ENCODE results near the gene MAP7D3. TPM values are rescaled to one million over a fixed set of nuclear protein-coding genes. Genes with fewer than 3 reads are reported as not detected.
"Not testable (repeated sequence)": the region's sequence is repeated elsewhere in the genome, so short reads cannot be mapped to it uniquely, and the experiment has no call there.

Gene MAP7D3
- 11.1 TPM for total RNA-seq (ENCODE audit: insufficient read depth, low replicate concordance)

GRCh38 chrX:136251041-136251991 lies at the start of gene MAP7D3:
MAP7D3 (minus strand) TSS chrX:136251400; CDS start chrX:136251358, 42 bp downstream.
- peak; percentile 56 for DNase-seq (ENCODE audit: low spot score)

DNA sequence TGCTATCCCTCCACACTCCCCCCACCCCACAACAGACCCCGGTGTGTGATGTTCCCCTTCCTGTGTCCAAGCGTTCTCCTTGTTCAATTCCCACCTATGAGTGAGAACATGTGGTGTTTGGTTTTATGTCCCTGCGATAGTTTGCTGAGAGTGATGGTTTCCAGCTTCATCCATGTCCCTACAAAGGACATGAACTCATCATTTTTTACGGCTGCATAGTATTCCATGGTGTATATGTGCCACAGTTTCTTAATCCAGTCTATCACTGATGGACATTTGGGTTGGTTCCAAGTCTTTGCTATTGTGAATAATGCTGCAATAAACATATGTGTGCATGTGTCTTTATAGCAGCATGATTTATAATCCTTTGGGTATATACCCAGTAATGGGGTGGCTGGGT lies 49.5 kb upstream of the MAP7D3 start, which contains the start of gene ADGRG4:
TSS of gene ADGRG4 (plus strand) at position 243 of the 400 bp plus-strand sequence. CDS start 7,815 bp downstream, outside the sequence.
- DNase-seq (ENCODE audit: low spot score) = not testable (repeated sequence)

DNA sequence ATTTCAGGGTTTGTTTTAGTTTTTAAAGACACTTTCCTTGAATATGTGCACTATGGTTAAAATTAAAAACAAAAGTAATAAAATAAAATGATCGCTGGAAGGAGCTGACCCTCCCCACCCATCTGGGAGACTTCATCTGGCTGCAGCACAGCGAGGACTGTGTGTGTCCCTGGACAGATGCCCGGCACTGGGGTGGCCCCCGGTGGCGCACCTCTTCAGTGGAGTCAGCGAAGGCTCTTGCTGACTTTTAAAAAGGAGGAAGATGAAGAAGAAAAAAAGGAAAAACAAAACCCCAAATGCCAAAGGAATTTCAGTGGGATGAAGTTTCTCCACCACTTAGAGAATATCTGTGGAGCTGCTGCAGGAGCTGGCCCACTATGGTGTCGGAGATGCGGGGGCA lies 44.2 kb upstream of the MAP7D3 start:
- DNase-seq (ENCODE audit: low spot score) = no peak

DNA sequence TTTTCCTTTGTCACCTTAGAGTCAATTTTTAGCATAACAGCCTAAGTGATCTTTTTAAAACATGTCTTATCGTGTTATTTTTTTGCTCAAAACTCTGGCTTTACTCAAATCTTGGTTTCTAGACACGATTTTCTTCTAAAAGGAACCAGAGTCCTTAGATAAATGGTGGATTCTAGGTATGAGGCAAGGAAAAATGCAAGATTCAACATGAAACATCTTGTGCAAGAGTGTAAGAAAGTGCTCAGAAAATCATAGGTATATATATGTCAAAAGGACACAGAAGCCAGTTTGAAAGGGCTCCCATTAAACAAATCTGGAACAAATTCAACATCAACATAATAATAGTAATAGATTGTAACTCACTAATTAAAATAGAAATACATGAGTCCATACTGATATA lies 41.5 kb upstream of the MAP7D3 start:
- peak; percentile 22 for DNase-seq (ENCODE audit: low spot score)

DNA sequence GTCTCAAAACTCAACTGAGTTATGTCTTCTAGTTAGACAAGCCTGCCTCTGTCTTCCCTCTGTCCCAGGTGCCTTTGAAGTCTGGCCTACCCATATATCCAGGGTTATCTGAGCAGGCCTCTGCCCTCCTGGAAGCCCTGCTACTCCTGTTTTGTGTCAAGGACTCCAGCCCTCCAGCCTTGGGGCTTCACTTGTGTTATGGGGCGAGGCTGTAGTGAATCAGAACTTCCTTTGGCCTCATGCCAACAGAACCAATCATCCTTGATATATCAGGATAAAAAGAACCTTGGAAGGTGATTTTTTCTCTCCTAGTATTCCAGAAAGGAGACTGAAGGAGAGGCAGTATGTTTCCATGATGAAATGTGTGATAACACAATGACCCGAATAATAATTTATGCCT lies 40.6 kb upstream of the MAP7D3 start:
- DNase-seq (ENCODE audit: low spot score) = peak; percentile 3

- not testable (repeated sequence) for DNase-seq (ENCODE audit: low spot score)
These were observed 35.2 kb upstream of the MAP7D3 start for GRCh38 chrX:136286375-136286774.

DNA sequence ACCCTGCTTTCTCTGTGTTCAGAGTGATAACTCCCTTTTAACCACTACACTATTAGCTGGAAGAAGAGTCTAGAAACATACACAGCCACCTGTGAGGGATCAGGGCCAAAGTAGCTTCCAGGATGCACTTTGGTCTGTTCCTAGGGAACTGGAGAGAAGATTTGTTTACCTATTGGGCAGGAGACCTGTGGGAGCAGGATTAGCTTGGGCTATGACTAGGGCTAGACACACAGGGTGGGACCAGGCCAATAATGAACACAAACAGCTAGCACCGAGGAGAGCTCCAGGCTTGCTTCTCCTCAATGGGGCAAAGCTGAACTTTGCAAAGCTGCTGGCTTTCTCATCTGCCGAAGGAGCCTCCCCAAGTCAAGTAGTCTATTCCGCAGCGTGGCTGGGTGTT lies 24.4 kb upstream of the MAP7D3 start:
- no peak for DNase-seq (ENCODE audit: low spot score)

GRCh38 chrX:136273986-136274385 lies 22.8 kb upstream of the MAP7D3 start:
- DNase-seq (ENCODE audit: low spot score) = no peak

GRCh38 chrX:136272325-136272724 lies 21.1 kb upstream of the MAP7D3 start:
- DNase-seq (ENCODE audit: low spot score) = no peak

DNA sequence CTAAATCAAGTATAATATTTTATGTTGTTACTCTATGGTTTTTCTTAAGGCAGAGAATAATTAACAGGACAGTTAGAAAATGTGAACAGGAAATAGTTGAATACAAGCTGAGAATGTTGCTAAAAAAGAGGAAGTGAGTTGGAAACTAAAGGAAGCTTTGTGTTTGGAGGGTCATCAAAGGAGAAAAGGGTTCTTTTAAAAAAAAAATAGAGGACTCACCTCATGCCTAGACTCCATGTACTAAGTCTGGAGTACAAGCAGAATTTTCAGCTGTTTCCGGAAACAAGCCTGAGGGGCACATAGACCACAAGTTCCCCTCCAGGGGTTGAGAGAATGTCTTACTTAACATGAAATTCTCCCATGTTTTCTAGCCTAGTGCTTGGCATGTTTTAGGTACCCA lies 20.1 kb upstream of the MAP7D3 start:
- no peak for DNase-seq (ENCODE audit: low spot score)

- DNase-seq (ENCODE audit: low spot score) = no peak
These were observed 18.7 kb upstream of the MAP7D3 start for GRCh38 chrX:136269921-136270320.

GRCh38 chrX:136268051-136269048 lies 17.1 kb upstream of the MAP7D3 start:
- peak; percentile 43 for DNase-seq (ENCODE audit: low spot score)

DNA sequence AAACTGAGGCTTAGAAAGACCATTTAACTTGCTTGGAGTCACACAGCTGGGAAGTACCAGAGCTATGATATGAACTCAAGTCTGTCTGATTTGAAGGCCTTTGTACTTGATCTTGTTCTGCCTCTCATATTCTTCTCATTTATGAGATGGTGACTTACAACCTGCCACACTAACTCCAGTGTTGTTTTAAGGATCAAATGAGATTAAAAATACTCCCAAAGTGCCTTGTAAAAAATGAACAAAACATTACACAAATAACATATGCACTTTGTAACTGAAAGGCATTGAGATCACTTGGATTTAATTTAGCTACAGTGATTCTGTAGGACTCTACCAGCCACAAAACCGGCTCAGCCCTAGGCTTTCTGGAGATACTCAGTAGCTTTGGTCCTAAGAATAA lies 15.6 kb upstream of the MAP7D3 start:
- no peak for DNase-seq (ENCODE audit: low spot score)

GRCh38 chrX:136262812-136263315 lies 11.7 kb upstream of the MAP7D3 start:
- DNase-seq (ENCODE audit: low spot score) = no peak

DNA sequence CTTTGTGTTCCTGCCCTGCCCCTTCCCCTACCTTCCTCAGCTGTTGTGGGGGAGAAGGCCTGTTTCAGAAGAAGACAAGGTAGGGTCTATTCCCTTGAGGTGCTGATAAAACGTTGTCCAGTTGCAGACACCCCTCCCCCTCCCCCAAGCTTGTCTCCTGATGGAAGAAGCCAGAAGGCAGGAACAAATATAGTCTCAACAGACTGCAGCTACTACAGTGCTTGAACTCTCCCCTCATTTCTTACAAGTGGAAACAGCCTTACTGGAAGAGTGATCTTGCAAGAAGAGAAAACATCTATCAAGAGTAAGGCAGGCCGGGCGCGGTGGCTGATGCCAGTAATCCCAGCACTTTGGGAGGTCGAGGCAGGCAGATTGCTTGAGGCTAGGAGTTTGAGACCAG lies 11.0 kb upstream of the MAP7D3 start:
- DNase-seq (ENCODE audit: low spot score) = no peak

- DNase-seq (ENCODE audit: low spot score) = no peak
These were observed 10.1 kb upstream of the MAP7D3 start for GRCh38 chrX:136261321-136261720.

DNA sequence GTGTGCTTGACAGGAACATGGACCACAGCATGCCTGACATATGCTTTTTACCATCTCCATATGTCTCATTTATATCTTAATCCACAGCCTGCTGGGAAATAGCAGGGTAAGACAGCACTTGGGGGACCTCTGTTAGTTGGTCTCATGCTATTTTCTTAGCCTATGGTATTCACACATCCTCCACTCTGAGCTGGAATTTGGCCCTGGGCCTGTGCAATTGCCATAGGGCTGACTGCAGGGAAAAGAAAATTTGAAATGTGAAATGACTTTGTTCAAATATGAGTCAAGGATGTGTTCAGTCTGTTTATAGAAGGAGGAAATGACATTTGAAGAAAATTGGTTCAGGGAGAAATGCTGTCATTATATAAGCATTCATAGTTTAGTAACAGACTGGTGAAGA lies 9.6 kb upstream of the MAP7D3 start:
- DNase-seq (ENCODE audit: low spot score) = peak; percentile 58

DNA sequence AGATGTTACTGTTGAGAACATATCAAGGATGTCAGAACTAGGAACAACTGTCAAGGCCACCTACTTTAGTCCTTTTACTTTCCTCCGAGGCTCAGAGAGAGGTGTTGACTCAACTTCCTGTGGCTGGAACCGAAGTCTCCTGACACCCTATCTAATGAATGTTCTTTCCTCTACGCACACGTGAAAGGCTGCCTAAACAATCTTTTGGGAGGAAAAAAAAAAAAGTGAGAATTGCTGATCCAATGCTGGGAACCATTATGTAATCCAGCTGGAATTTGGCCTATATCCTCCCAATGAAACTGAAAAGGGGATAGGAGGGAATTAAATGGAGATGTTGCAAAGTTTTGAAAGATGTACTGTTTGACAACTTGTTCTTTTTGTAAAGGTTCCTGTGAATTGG lies 8.3 kb upstream of the MAP7D3 start:
- no peak for DNase-seq (ENCODE audit: low spot score)

GRCh38 chrX:136258951-136259350 lies 7.8 kb upstream of the MAP7D3 start:
- no peak for DNase-seq (ENCODE audit: low spot score)

GRCh38 chrX:136256026-136256425 lies 4.8 kb upstream of the MAP7D3 start:
- no peak for DNase-seq (ENCODE audit: low spot score)

DNA sequence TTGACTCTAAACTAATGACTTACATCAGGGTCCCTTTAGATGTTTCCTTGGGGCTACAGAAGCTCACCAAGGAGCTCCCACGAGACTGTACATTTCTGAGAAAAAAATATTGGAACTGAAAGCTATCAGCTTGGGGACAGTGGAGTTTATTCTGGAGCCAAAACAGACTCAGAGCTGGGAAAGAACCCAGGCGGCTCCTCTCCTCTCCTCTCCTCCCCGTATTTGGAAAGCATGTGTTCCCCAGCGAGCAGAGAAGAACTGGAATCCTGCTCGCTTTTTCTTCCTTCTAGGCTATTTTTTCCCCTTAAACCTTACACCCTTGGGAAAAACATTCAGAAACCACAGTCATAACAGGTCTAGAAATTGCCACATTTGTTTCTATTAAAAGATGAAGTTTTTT lies 4.3 kb upstream of the MAP7D3 start:
- DNase-seq (ENCODE audit: low spot score) = no peak
